GM23338 (cell line): ENCODE results near the gene PLCD3. TPM values are rescaled to one million over a fixed set of nuclear protein-coding genes. Genes with fewer than 3 reads are reported as not detected.

ENCODE experiments used
- CREB1 ChIP-seq: fragments of 250-450 bp; sonication (Bioruptor Pico); IDR thresholded peaks from 2 replicates; pipeline ENCODE4 v1.5.0; 2020; ENCODE audit warnings: low read depth, mild to moderate bottlenecking, moderate library complexity
- ETS1 ChIP-seq: IDR thresholded peaks from 2 replicates; pipeline ENCODE4 v1.6.1; 2016; ENCODE audit warnings: antibody characterized with exemption
- EZH2phosphoT487 ChIP-seq: fragments of 200-600 bp; sonication (generic); IDR thresholded peaks from one replicate; pipeline ENCODE4 v1.8.1; 2018; ENCODE audit warnings: antibody characterized with exemption; ENCODE audit not compliant: unreplicated experiment
- POLR2AphosphoS5 ChIP-seq: IDR thresholded peaks from 2 replicates; pipeline ENCODE4 v1.6.1; 2016; ENCODE audit warnings: antibody characterized with exemption, low read depth
- STAT1 ChIP-seq: IDR thresholded peaks from one replicate; pipeline ENCODE4 v1.6.1; 2016; ENCODE audit warnings: antibody characterized with exemption; ENCODE audit not compliant: unreplicated experiment
- ZNF331 ChIP-seq: fragments of 250-450 bp; sonication (Bioruptor Pico); IDR thresholded peaks from 2 replicates; pipeline ENCODE4 v1.5.0; 2020; ENCODE audit warnings: low read depth, mild to moderate bottlenecking, moderate library complexity
- ZNF462 ChIP-seq: fragments of 250-450 bp; sonication (Bioruptor Pico); IDR thresholded peaks from 2 replicates; pipeline ENCODE4 v1.5.0; 2020; ENCODE audit warnings: mild to moderate bottlenecking, moderate library complexity
- polyA plus RNA-seq: library from polyadenylated mRNA; unstranded; fragments of >200 nt; fragmentation: Nextera tagmentation; extraction: Ambion mirVana; gene quantifications from 2 replicates; pipeline ENCODE4 v1.2.1, GENCODE V29; 2016
- total RNA-seq: library from RNA; depleted of rRNA; stranded (reverse); fragments of >200 nt; shearing (Covaris generic); gene quantifications from 2 replicates; pipeline ENCODE4 v1.2.3, GENCODE V29; 2014

Gene PLCD3
- total and polyA plus RNA-seq, 2 experiments from 2014 or later: 3.0 to 32.1 TPM

- no peak for TF ChIP-seq ZNF462 (CRISPR knock-in tag)
- TF ChIP-seq POLR2AphosphoS5: no peak
- TF ChIP-seq ETS1: no peak
- TF ChIP-seq STAT1: no peak
- TF ChIP-seq ZNF331: no peak
- no peak for TF ChIP-seq CREB1 (CRISPR knock-in tag)
- TF ChIP-seq EZH2phosphoT487: no peak
These were observed 21.4 kb downstream of the PLCD3 start (continued) for GRCh38 chr17:45110676-45111611.
